Esophagus squamous epithelium (tissue), 4 donors: ENCODE results near the gene BANF2.

Experiments used
- CTCF ChIP-seq, 6 experiments: fragments of 450-650 bp in 4 of 6; fragments of 200-600 bp in 2 of 6; sonication (generic) in 2 of 6; IDR thresholded peaks; one replicate each; pipeline ENCODE4 v1.5.1; 2016 to 2019; ENCODE audit warnings: antibody characterized with exemption in 6 of 6, mild to moderate bottlenecking in 4 of 6, moderate library complexity in 4 of 6
- POLR2A ChIP-seq, 4 donors: fragments of 450-650 bp; IDR thresholded peaks; one replicate each; pipeline ENCODE4 v1.6.1; 2017; ENCODE audit warnings: antibody characterized with exemption in 4 of 4, mild to moderate bottlenecking in 4 of 4, moderate library complexity in 3 of 4

GRCh38 chr20:17753516-17753915, 53.8 kb downstream of the BANF2 start:
- no peak for TF ChIP-seq CTCF (IDR thresholded peaks at IDR 0.05)
- no peak for TF ChIP-seq POLR2A (IDR thresholded peaks at IDR 0.05)
